ENCODE results near the gene TMEM209.
"Not testable (repeated sequence)": the region's sequence is repeated elsewhere in the genome, so short reads cannot be mapped to it uniquely, and the experiment has no call there.

TMEM209 gene

DNA sequence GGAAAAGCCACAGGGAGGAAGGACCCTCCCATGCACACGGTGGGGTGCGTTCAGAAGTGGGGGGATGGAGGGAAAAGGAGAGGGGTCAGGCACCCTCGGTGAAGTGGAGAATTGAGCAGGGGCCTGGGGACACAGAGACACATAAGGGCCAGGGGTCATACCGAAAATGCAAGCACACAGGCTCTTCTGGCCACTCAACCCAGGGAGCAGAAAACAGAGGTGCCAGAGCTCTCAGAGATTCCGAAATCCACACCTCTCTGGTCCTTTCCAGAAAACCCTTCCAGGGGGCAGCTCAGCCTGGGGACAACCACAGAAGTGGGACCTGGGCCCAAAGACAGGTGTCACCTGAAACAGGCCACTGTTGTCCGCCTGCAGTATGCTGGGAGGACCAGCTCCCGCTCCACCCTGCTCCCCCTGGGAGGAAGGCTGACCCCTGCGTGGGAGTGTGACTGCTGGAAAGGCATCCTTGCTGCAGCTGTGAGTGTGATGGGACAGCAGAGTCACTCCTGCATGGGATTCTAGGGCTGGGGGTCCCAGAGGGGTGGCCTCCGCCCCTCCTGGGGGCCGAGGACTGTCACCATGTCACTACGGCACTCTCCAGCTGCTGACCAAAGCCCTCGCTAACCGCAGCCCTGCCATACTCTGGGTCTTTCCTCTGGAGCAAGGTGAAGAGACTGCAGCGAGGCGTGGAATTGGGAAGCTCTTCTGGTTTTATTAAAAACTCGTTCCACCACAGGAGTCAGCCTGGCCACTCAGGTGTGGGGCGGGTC, 63.1 kb downstream of the TMEM209 start:
- DNase-seq: no peak

DNA sequence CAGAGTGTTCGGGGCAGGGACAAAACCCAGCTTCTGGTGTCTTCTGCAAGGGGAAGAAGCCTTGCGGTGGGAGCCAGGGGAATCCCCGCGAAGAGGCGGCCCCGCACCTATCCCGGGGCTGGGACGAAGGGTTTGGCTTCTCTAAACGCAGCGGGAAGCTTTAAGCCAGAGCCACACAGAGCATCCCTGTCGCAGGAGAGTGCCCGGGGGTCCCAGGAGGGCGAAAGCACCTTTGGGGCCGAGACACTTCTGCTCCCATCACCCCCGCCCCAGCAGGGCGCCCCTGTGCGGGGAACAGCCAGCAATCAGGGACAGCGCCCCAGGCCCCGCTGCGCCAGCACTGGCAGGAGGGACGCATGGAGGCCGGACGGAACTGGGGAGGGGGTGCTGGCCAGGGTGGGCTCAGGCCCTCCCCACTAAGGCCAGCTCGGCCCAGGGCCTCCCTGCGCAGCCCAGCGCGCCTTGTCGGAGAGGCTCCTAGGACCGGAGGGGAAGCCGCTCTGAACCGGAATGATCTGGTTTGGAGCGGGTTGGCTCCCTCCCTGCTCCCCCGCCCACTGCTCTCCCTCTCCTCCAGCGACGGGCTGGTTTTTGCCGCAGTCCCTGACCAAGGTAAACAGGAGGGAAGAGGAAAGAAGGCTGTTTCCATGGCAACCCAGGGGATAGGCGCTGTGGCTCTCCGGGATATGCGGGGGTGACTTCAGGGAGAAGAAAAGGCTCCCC, 63.9 kb downstream of the TMEM209 start:
- DNase-seq: peak; percentile 41 to 47

DNA sequence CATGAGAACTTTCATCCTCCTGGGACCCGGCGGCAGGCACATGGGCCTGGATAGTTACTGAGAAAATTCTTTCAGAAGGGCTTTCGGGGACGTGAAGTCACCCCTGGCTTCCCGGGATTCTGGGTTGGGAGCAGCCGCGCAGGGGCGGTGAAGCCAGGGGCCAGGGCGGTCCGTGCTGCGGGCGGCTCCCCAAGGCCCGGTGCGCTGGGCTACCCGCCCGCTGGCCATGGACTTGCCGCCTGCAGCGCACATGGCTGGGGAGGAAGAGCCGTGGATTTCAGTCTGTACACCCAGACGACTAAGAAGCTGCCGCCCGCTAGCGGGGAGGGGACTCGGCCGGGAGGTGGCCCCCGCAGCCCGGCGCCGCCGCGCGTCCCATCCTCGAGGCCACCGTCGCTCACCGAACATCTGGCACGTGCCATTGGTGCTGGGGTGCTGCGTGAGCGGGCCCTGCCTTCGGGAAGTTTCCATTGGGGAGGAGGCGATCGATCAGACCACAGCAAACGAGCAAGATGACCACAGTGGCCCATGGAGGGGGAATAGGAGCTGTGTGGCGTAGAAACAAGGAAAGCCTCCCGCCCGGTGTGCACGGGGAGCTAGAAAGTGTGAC, 64.5 kb downstream of the TMEM209 start:
- no peak for DNase-seq

DNA sequence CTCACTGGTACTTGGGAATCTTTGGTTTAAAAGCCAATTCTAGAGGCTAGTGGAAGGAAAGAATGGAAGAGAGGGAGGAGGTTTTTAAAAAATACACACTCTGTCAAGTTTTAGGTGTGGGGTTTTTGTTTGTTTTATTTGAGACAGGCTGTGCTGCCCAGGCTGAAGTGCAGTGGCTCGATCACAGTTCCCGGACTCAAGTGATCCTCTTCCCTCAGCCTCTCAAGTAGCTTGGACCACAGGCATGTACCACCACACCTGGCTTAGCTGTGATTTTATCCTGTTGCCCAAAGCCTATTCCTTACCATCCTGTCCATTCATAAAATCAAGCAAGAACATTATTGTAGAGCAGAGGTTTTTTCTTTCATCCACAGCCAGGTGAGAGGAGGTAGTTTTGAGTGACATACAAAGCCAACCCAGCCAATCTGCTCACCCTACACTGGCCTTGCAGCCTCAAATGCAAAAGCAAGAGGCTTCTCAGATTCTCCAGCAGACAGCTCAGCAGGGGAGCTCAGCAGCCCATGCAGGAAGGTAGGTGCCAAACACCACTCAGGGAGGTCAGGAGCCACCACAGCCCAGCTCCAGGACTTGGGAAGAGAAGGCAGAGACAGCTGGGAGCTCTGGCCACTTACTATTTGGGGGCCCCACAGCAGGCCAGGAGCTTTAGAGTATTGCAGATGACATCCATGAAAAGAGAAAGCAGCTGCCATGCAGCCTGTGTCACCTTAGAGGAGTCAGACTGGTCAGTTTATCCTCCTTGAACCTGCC, 65.8 kb downstream of the TMEM209 start:
- DNase-seq: no peak

DNA sequence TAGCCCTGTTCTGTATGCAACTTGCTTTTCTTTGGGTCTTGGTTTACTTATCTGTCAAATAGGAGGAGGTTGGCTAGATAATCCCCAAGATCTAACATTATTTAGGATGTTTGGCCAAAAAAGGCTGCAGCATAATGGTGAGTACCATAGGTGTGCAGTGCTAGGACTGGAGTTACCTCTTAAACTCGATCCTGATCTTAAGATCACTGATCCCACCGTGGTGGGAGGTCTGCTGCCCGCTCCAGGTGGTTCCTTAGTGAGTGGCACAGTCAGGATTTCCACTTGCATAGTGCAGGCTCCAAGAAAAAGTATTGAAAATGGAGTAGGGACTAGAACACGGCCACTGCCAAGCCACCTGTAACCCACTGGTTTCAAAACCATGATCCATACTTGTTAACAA, 68.0 kb downstream of the TMEM209 start:
- DNase-seq: no peak

DNA sequence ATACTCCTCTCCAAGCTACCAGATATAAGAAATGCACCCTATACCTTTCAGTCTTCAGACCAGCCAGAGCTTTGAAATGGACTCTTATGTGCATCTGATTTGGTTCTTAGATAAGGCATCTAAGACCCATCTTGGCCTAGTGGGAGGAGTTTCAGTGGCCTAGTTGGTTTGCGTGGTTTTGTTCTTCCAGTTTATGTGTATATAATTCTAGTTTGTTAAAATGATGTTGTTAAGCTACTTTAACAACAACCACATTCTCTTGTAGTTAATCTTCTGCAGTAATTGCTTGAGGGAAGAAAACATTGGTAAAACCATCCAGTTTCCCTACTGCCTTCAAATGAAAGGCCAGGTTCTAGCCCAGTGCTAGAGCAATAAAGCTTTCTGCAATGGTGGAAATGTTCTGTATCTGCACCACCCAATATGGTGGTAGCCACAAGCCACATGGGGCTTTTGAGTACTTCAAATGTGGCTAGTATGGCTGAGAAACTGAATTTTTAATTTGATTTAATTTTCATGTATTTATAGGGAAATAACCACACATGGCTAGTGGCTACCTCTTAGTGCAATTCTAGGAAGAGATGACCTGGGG, 68.5 kb downstream of the TMEM209 start:
- DNase-seq: no peak

DNA sequence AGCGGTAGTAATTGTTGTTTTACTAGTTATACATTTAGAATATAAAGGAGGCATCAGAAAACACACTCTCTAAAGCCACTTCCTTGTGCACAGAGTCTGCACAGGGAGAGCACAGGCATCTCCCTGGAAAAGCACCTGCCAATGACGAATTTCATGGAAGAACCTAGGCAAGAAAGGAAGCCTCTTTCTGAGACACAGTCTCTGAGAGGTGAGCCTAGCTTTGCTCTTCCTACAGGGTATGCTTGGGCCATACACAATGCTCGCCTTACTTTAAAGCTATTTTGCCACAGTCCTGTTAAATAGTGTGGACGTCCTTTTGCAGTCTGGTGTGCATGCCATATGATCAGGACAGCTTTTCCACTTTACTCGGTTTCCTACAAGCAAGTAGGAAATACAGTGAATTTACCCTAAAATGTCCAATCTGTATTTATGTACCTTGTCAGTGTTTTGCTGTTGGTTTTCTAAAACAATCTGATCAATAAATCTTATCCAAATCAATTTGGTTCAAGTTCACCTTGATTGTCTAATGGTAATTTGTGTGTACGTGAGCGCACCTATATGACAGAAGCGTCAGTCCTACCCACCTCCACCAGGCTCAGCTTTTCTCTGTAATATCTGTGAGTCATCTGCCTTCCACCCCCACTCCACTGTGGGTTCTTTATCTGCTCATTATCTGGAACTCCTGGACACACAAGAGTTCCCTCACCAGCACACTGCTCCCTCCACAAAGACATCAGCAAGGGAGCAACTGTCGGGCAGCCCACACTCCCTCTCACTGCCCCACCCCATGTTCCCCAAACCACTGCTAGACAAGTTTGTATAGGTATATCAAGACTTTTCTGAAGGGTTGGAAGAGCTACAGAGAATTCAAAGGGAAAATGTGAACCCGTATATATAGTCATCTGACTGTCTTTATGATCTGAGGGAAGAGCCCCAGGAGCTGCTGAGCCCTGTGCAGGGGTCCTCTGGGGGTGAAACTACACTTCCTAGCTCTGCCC, 69.7 kb downstream of the TMEM209 start:
- no peak for DNase-seq

DNA sequence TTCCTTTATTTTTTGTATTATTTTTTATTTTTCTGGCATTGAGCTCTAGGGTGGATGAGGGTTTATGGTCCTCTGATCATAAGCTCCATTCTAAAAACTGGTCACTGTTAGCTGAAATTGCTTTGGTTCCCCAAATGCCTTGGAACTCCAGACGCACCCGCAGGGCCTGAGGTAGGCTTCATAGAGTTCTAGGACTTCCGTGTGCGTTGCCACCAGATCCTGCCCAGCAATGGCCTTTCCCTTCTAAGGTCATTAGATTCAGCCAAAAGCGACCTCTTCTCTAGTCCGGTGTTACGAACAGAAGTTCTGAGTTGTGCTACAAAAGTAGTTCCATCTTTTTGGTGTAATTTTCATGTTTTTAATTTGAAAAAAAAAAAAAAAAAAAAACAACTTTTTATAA, 70.5 kb downstream of the TMEM209 start:
- DNase-seq: no peak

DNA sequence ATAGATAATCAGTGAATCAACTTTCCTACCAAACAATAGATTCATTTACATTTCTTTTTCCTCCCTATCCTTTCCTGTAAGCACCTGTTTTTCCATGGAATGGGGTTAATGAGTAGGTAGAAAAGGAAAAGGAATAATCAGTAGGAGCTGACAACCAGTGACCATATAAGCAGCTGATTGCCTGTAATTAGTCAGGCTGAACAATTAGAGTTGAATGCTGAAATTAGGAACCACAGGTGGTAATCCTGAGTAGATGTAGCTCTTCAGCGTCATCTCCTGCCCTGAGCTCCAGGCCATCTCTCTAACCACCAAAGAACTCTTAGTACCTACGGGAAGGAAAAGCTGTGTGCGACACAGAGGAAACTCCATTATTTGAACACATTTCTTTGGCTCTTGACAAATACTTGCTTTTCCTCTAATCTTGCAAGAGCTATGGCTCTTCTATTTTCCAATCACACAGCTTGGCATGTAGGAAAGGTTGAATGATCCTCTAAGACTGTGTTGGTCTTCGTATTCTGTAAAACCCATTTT, 71.0 kb downstream of the TMEM209 start:
- no peak for DNase-seq

DNA sequence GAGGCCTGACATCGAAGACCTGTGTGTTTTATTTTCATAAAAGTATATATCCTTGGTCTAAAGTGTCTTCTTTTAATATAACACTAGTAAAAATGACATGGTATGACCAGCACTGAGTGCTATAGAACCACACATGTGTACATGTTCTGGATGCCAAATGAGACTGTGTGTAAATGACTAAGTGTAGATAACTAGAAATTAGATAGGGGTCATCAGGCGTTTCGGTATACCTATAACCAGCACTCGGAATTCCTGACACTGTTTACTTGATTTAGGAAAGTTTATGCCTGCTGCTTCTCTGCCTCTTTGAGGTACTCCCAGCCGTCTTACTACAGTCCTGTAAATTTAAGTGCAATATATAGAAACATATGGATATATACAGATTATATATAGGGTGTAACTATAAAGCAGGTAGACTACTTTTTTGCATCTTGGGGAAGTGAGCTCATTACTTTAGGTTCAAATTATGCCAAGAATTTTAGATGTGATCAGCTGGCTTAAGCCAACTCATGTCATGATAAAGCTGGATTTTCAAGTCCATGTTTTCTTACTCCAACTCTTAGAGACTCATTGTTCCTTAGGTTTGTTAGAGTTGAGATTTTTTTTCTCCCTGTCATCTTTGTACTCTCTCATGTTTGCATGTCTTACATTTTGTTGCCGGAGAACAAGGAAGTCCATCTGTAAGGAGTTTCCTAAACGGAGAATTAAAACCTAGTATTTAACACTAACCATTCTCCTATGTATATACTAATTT, 72.0 kb downstream of the TMEM209 start:
- no peak for DNase-seq

DNA sequence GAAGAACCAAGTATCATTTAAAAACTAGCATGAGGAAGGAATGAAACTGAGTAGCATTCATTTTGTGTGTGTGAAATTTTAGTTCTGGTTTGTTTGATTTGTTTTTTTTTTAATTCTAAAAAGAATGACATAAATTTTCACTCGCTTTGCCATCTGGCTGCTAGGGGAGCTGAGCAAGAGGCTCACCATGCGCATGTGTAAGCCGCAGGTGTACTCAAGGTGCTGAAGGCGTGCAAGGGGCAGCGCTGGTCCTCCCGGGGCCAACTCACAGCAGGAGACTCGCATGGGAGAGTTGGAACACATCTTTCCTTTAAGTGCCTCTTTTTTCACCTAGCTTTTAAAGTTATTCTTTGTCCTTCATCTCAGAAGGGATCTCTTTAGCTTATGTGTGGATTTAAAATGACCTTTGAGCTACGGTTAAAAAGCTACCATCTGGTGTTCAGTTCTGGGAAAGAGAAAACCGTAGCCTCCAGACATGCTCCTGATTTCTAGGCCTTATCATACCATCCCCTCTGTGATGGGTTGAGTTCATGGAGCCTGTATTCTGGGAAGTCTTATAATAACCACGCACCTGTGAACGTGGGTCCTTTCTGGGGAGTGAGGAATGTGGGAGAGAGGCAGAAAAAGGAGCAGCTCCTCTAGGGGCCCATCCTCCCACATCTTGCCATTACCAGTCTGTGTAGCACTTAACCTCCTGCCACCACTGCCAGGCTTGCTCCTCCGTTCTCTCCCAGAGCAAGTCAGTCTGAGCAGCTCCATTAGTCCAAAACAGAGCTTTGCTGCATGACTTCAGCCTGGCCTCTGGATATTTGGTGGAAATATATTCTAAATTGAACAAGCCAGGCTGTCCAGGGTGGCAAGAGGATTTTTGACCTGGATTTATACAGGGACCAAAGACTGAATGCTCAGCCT, 73.0 kb downstream of the TMEM209 start:
- DNase-seq: no peak

DNA sequence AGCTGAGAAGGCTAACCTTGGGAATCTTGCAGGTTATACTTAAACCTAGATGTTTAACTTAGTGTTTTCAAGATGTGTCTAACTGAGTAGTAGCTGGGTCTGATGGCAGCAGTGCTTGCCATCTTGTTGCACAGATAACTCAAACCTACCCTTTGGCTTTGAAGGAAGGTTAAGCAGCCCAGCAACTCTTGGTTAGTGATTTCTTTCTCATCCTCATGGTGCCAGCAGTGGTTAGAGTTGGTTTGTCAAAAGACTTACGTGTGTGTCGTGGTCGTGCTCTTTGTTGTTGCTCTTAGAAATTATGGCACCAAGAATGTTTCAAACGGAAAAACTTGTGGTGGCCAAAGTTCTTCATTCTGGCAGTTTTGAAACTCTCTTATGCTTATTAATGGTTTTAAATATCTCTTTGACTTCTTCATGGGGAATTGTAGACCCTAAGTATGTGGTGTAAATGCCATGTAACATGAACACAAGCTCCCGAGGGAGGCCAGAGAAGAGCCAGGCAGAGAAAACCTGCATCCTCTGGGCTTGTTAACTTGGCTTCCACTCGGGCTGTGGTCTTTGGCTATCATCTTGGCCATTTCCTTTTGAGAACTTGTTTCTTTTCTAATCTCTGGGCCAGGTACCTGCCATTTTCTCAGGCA, 73.9 kb downstream of the TMEM209 start:
- DNase-seq: no peak

DNA sequence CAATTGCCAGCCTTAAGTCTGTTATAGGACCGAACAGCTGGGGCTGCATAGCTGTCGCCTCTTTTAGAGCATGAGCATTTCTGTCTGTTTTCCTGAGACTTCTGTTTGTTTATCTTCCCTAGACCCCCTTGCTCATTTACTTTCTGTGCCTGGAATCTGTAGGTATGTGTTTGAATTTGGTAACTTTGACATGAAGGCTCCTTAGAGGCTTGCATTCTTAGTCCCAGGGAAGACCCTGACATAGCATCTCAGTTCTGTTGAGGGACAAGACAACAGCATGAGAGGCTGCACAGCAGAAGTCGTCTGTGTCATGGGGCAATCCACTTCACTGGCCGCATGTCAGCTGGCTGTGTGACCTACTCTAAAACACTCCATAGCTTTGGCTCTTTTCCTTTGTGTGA, 76.2 kb downstream of the TMEM209 start:
- no peak for DNase-seq

DNA sequence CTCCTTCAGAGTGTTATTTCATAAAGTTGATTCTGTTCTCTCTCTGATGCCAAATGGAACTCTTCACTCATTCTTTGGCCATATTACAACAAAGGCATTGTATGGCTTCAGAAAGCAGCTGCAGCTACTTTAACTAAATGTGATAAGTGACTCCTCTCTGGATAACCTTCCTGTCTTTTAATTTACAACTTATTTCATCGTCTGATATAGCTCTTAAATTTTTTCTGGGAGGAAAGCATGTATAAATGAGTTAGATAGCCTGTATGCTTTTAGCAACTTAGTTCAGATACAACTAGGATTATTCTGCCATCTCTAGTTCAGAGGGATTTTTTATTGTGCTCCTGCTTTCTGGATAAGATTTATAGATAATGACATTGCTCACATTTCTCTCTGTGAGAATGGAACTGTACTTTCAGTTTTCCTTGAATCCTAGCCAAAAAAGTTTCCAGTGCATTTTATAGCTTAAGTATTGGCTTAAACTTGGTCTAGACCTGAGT, 77.3 kb downstream of the TMEM209 start:
- DNase-seq: no peak

DNA sequence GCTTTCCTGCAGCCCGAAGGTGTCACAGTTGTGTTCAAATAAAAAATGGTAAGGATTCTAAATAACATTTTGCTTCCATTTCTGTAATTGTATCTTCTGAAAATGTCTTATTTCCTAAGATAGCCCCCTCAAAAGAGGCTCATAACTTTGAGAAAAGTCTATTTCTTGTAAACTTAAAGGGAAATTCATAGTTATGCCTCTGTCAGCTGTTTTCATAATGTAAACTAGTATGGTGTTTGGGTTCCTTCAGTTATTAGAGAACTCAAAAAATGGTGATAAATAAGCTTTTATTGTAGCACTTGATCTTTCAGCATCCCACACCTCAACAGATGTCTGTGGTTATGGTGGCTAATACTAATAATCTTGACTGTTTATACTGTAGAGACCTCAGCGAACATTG, 77.8 kb downstream of the TMEM209 start:
- no peak for DNase-seq

DNA sequence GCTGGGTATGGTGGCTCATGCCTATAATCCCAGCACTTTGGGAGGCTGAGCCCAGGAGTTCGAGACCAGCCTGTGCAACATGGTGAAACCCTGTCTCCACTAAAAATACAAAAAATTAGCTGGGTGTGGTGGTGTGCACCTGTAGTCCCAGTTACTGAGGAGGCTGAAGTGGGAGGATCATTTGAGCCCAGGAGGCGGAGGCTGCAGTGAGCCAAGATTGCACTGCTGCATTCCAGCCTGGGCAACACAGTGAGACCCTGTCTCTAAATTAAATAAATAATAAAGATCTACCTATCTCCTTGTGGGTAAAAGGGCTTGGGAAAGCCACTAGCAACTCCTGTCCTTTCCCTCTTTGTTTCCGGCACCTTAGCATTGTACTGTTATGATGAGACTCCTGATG, 78.4 kb downstream of the TMEM209 start:
- DNase-seq: not testable (repeated sequence)

DNA sequence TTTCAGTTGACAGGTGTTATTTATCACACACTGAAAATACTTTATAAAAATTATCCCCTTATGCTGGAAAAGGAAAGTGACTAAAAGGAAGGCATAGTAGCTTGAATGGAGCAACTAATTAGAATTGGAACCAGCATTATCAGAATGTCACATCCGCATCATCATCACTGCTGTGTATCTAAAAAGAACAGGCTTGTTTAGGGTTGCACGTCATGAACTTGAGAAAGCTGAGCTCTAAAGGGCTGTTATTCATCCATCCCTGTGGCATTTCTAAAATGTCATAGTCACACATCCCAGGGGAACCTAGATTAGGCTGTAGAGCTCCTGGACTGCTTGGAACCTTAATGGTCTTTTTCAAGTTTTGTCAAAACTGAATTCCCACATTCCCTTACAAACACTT, 80.5 kb downstream of the TMEM209 start:
- DNase-seq: no peak

DNA sequence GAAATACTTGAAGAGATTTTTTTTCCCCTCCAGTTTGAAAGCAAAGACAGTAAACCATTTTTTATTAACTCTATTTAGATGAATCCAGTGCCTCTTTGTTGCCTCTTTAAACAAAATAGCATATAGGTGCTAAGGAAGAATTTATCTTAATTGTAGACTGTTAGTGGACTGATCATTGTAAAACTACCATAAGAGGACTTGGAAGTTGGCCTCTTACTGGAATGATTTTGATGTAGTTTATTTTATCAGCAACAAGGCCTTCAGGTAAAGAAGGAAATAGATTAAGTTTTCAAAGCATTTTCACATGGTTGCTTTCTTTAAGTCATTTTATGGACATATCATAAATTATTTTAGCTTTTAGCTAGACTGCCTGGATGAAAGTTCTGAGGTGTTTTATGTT, 81.7 kb downstream of the TMEM209 start:
- DNase-seq: no peak

DNA sequence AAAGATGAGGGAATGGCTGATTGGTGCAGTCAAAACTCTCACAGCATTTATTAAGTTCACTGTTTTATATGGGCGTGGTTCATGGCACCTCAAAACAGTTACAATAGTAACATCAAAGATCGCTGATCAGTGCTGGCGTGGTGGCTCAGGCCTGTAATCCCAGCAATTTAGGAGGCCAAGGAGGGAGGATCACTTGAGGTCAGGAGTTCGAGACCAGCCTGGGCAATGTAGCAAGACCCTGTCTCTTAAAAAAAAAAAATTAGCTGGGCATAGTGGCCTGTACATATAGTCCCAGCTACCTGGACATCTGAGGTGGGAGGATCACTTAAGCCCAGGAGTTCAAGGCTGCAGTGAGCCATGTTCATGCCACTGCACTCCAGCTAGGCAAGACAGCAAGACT, 86.4 kb downstream of the TMEM209 start:
- DNase-seq: no peak

Data from stimulated activated CD4-positive, alpha-beta T cell treated with anti-CD3 and anti-CD28 coated beads, Interleukin-4, amount 100 ng/mL, for 4 hours (primary cell).